ENCODE results near the gene CHURC1. TPM values are rescaled to one million over a fixed set of nuclear protein-coding genes. Genes with fewer than 3 reads are reported as not detected.
A peak's percentile ranks its signal among the peaks of the same experiment; 100 is the strongest.

CHURC1 gene
- total RNA-seq, 2 experiments from 2014 or later, result 33.0 to 72.5 TPM

GRCh38 chr14:64937821-64938193 lies 23.6 kb downstream of the CHURC1 start:
- H3K9me3 ChIP-seq (ENCODE audit: low read length), result no peaks in the 10 kb centered on the region
- ChIA-PET POLR2A (no interaction called here), CTCF (ENCODE audit: unreplicated experiment) (no interaction called here)
- intact Hi-C loops (cut with micrococcal nuclease; ENCODE audit: unreplicated experiment), result no loop called here
- no peaks in the 10 kb centered on the region for H3K4me1 ChIP-seq (ENCODE audit: insufficient read depth, low read length, poor library complexity, severe bottlenecking)
- TF ChIP-seq CTCF (conservative IDR thresholded peaks at IDR 0.05; ENCODE audit: low read length) (peak; percentile 36; the same call in 1 of the 2 replicates), EZH2phosphoT487 (IDR thresholded peaks at IDR 0.05; ENCODE audit: borderline replicate concordance, low read depth, low read length) (no peak)
- no TSS peak for BruUV-seq (replicated peaks)
- no peak overlapping the region for H2AFZ ChIP-seq (ENCODE audit: low read length)
- no peaks in the 10 kb centered on the region for H3K79me2 ChIP-seq (ENCODE audit: insufficient read depth, low read depth, low read length)
- H3K9me2 ChIP-seq (ENCODE audit: insufficient read depth, low read length), result no peaks in the 10 kb centered on the region
- DNase-seq (ENCODE audit: low spot score), result no peak
- H4K20me1 ChIP-seq (ENCODE audit: insufficient read depth, low read length), result no peaks in the 10 kb centered on the region
- H3K4me2 ChIP-seq (ENCODE audit: low read length), result no peak overlapping the region
- H3K36me3 ChIP-seq (ENCODE audit: insufficient read depth, low read length), result peaks cover 46% of the 10 kb centered on the region
- H3K27ac ChIP-seq (ENCODE audit: low read depth, low read length, poor library complexity, severe bottlenecking), result no peak overlapping the region
- H3K4me3 ChIP-seq (ENCODE audit: low read depth, low read length, poor library complexity, severe bottlenecking), result no peak overlapping the region

GRCh38 chr14:64938972-64939816 lies 24.9 kb downstream of the CHURC1 start:
- CTCF ChIA-PET (ENCODE audit: unreplicated experiment), result no interaction called here
- H3K4me2 ChIP-seq (ENCODE audit: low read length), result no peak overlapping the region
- H4K20me1 ChIP-seq (ENCODE audit: insufficient read depth, low read length), result no peaks in the 10 kb centered on the region
- H2AFZ ChIP-seq (ENCODE audit: low read length), result no peak overlapping the region
- POLR2A ChIA-PET, result interaction anchor here (0.5 to 0.6 kb wide), 2 partner anchors 10 to 448 kb away, joined by 4 to 6 read pairs; no protein-coding TSS in a partner anchor
- BruUV-seq (replicated peaks), result no TSS peak
- no peaks in the 10 kb centered on the region for H3K4me1 ChIP-seq (ENCODE audit: insufficient read depth, low read length, poor library complexity, severe bottlenecking)
- intact Hi-C loops (cut with micrococcal nuclease; ENCODE audit: unreplicated experiment), result no loop called here
- no peaks in the 10 kb centered on the region for H3K9me2 ChIP-seq (ENCODE audit: insufficient read depth, low read length)
- H3K36me3 ChIP-seq (ENCODE audit: insufficient read depth, low read length), result peaks cover 38% of the 10 kb centered on the region
- no peak overlapping the region for H3K4me3 ChIP-seq (ENCODE audit: low read depth, low read length, poor library complexity, severe bottlenecking)
- DNase-seq (ENCODE audit: low spot score), result no peak
- H3K27ac ChIP-seq (ENCODE audit: low read depth, low read length, poor library complexity, severe bottlenecking), result no peak overlapping the region
- H3K79me2 ChIP-seq (ENCODE audit: insufficient read depth, low read depth, low read length), result no peaks in the 10 kb centered on the region
- TF ChIP-seq EZH2phosphoT487 (IDR thresholded peaks at IDR 0.05; ENCODE audit: borderline replicate concordance, low read depth, low read length) (no peak), CTCF (conservative IDR thresholded peaks at IDR 0.05; ENCODE audit: low read length) (no peak)
- no peaks in the 10 kb centered on the region for H3K9me3 ChIP-seq (ENCODE audit: low read length)

GRCh38 chr14:64939817-64940190 lies 25.5 kb downstream of the CHURC1 start:
- Histone ChIP-seq H3K79me2 (ENCODE audit: insufficient read depth, low read depth, low read length) (no peaks in the 10 kb centered on the region), H3K27ac (ENCODE audit: low read depth, low read length, poor library complexity, severe bottlenecking) (no peak overlapping the region), H3K9me2 (ENCODE audit: insufficient read depth, low read length) (no peaks in the 10 kb centered on the region), H2AFZ (ENCODE audit: low read length) (no peak overlapping the region), H3K4me1 (ENCODE audit: insufficient read depth, low read length, poor library complexity, severe bottlenecking) (no peaks in the 10 kb centered on the region), H3K4me2 (ENCODE audit: low read length) (no peak overlapping the region), H4K20me1 (ENCODE audit: insufficient read depth, low read length) (no peaks in the 10 kb centered on the region), H3K9me3 (ENCODE audit: low read length) (no peaks in the 10 kb centered on the region), H3K4me3 (ENCODE audit: low read depth, low read length, poor library complexity, severe bottlenecking) (no peak overlapping the region), H3K36me3 (ENCODE audit: insufficient read depth, low read length) (peaks cover 32% of the 10 kb centered on the region)
- no TSS peak for BruUV-seq (replicated peaks)
- no peak for DNase-seq (ENCODE audit: low spot score)
- POLR2A ChIA-PET, result interaction anchor here (0.6 kb wide), 1 partner anchor 448 kb away, joined by 6 read pairs; no protein-coding TSS in a partner anchor
- CTCF ChIA-PET (ENCODE audit: unreplicated experiment), result no interaction called here
- intact Hi-C loops (cut with micrococcal nuclease; ENCODE audit: unreplicated experiment), result loop anchor here (10.0 kb wide), 1 partner anchor 975 kb away; no protein-coding TSS in a partner anchor
- TF ChIP-seq EZH2phosphoT487 (IDR thresholded peaks at IDR 0.05; ENCODE audit: borderline replicate concordance, low read depth, low read length), result no peak
- TF ChIP-seq CTCF (conservative IDR thresholded peaks at IDR 0.05; ENCODE audit: low read length), result no peak

Measured in OCI-LY7 (cell line).